KMS-11 (cell line): ENCODE results near the gene ZNF629.

Experiments used
- H2AFZ ChIP-seq: fragments of 200-600 bp; sonication (generic); 2 replicates; pipeline ENCODE4 v1.6.1; 2016; ENCODE audit warnings: antibody characterized with exemption, mixed run types, low read depth
- H3K27ac ChIP-seq: fragments of 200-600 bp; sonication (generic); 2 replicates; pipeline ENCODE4 v1.6.1; 2016; ENCODE audit warnings: mild to moderate bottlenecking, mixed run types
- H3K27me3 ChIP-seq: fragments of 200-600 bp; sonication (generic); 2 replicates; pipeline ENCODE4 v1.6.1; 2017; ENCODE audit warnings: mild to moderate bottlenecking, low read depth, mixed run types, moderate library complexity; ENCODE audit not compliant: insufficient read depth
- H3K36me3 ChIP-seq: fragments of 200-600 bp; sonication (generic); 2 replicates; pipeline ENCODE4 v1.6.1; 2017; ENCODE audit warnings: mild to moderate bottlenecking, mixed run types; ENCODE audit not compliant: insufficient read depth
- H3K4me1 ChIP-seq: fragments of 200-600 bp; sonication (generic); 2 replicates; pipeline ENCODE4 v1.6.1; 2016; ENCODE audit warnings: mild to moderate bottlenecking, low read depth, mixed run types; ENCODE audit not compliant: poor library complexity, severe bottlenecking
- H3K4me2 ChIP-seq: fragments of 200-600 bp; sonication (generic); 2 replicates; pipeline ENCODE4 v1.7.0; 2016; ENCODE audit warnings: mild to moderate bottlenecking, mixed run types
- H3K4me3 ChIP-seq: fragments of 200-600 bp; sonication (generic); IDR thresholded peaks from 2 replicates; pipeline ENCODE4 v1.6.1; 2017; ENCODE audit warnings: low read depth, low read length, mixed read lengths; ENCODE audit not compliant: insufficient read depth
- H3K79me2 ChIP-seq: fragments of 200-600 bp; sonication (generic); 2 replicates; pipeline ENCODE4 v1.6.1; 2016; ENCODE audit warnings: low read depth, mixed run types; ENCODE audit not compliant: insufficient read depth
- H3K9ac ChIP-seq: fragments of 200-600 bp; sonication (generic); 2 replicates; pipeline ENCODE4 v1.6.1; 2016; ENCODE audit warnings: mild to moderate bottlenecking, mixed run types
- H4K20me1 ChIP-seq: fragments of 200-600 bp; sonication (generic); 2 replicates; pipeline ENCODE4 v1.6.1; 2016; ENCODE audit warnings: mild to moderate bottlenecking, mixed run types; ENCODE audit not compliant: insufficient read depth
- TF ChIP-seq, protein P1 (sequence below): fragments of 200-600 bp; sonication (generic); conservative IDR thresholded peaks from 2 replicates; pipeline ENCODE4 v1.6.1; 2017; ENCODE audit warnings: low read depth, mild to moderate bottlenecking, antibody characterized with exemption, low read length, moderate library complexity, mixed read lengths

The ZNF629 gene

DNA sequence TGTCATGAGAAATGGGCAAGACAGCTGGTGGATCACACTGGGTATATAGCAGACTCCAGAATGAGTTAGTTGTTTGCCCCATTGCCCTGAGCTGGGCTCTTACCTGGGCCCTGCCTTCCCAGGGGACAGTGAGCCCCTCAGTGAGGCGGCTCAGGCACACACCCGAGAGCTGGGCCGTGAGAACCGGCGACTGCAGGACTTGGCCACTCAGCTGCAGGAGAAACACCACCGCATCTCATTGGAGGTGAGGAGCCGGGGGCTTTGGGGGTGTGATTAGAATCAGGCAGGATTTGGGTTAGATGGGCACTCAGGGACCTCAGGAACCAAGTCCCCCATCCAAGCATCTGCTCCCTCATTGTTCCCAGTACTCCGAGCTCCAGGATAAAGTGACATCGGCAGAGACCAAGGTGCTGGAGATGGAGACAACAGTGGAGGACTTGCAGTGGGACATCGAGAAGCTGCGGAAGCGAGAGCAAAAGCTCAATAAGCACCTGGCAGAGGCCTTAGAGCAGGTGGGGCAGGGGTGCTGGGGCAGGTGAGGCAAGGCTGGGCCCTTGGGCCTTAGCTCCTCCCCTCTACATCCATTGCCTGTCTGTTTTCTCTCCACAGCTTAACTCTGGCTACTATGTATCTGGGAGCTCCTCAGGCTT, 22.1 kb downstream of the ZNF629 start:
- TF ChIP-seq, protein P1, sequence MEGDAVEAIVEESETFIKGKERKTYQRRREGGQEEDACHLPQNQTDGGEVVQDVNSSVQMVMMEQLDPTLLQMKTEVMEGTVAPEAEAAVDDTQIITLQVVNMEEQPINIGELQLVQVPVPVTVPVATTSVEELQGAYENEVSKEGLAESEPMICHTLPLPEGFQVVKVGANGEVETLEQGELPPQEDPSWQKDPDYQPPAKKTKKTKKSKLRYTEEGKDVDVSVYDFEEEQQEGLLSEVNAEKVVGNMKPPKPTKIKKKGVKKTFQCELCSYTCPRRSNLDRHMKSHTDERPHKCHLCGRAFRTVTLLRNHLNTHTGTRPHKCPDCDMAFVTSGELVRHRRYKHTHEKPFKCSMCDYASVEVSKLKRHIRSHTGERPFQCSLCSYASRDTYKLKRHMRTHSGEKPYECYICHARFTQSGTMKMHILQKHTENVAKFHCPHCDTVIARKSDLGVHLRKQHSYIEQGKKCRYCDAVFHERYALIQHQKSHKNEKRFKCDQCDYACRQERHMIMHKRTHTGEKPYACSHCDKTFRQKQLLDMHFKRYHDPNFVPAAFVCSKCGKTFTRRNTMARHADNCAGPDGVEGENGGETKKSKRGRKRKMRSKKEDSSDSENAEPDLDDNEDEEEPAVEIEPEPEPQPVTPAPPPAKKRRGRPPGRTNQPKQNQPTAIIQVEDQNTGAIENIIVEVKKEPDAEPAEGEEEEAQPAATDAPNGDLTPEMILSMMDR: no peak
- Histone ChIP-seq H2AFZ (no peak overlapping the region), H4K20me1 (no peaks in the 10 kb centered on the region), H3K4me2 (no peak overlapping the region), H3K79me2 (peaks cover 19% of the 10 kb centered on the region), H3K4me3 (no peak overlapping the region), H3K27ac (no peak overlapping the region), H3K36me3 (peaks cover 24% of the 10 kb centered on the region), H3K4me1 (peaks cover 21% of the 10 kb centered on the region), H3K27me3 (no peaks in the 10 kb centered on the region), H3K9ac (no peak overlapping the region)

DNA sequence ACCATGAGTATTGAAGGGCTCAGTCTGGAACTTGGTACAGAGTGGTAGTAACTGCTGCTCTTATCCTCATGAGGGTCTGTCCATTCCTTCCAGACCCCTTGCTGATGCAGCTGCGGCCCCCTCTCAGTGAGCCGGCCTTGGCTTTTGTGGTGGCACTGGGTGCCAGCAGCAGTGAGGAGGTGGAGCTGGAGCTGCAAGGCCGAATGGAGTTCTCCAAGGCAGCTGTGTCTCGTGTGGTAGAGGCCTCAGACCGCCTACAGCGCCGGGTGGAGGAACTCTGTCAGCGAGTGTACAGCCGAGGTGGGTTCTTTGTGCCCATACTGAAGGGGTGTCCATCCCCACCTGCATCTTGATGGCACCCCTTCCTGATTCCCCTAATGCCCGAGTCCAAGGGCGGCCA, 22.9 kb downstream of the ZNF629 start:
- Histone ChIP-seq H3K4me1 (peaks cover 21% of the 10 kb centered on the region), H3K27me3 (no peaks in the 10 kb centered on the region), H3K4me3 (no peak overlapping the region), H3K79me2 (peaks cover 19% of the 10 kb centered on the region), H2AFZ (no peak overlapping the region), H3K9ac (no peak overlapping the region), H3K27ac (no peak overlapping the region), H3K36me3 (peaks cover 17% of the 10 kb centered on the region), H4K20me1 (no peaks in the 10 kb centered on the region), H3K4me2 (0 out of 2 replicates have a peak overlapping the region, but pooled peaks have one; percentile 95)
- TF ChIP-seq, protein P1: no peak

DNA sequence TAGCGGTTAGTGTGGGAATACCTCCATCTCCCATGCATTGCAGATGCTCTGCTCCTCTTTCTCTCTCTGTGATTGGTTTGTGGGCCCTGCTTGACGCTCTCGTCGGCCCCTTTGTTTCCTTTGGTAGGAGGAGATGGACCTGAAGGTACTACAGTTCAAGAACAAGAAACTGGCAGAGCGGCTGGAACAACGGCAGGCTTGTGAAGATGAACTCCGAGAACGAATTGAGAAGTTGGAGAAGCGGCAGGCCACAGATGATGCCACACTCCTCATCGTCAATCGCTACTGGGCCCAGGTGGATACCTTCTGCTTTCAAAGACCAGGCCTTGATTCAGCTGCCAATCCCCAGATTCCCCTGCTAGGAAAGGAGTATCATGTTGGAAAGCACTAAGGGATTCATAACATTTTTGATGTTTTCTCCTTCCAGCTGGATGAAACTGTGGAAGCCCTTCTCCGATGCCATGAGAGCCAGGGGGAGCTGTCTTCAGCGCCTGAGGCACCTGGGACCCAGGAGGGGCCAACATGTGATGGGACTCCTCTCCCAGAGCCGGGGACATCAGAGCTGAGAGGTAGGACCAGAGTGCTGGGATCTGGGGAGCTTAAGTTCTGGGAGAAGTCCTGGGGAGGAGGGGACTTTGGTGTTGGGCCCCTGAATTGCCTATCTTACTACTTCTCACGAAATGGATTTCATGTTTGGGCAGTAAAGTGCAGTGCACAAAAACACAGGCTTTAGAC, 23.8 kb downstream of the ZNF629 start:
- H4K20me1 ChIP-seq: no peaks in the 10 kb centered on the region
- peaks cover 11% of the 10 kb centered on the region for H3K36me3 ChIP-seq
- no peaks in the 10 kb centered on the region for H3K27me3 ChIP-seq
- no peak overlapping the region for H3K4me3 ChIP-seq
- peak overlapping the region; percentile 95 for H3K4me2 ChIP-seq
- TF ChIP-seq, protein P1: no peak
- peak overlapping the region; percentile 34; the same call in 1 of the 2 replicates for H3K27ac ChIP-seq
- H3K9ac ChIP-seq: peak overlapping the region; percentile 54; the same call in 1 of the 2 replicates
- peaks cover 19% of the 10 kb centered on the region for H3K79me2 ChIP-seq
- no peak overlapping the region for H2AFZ ChIP-seq
- H3K4me1 ChIP-seq: peaks cover 21% of the 10 kb centered on the region

DNA sequence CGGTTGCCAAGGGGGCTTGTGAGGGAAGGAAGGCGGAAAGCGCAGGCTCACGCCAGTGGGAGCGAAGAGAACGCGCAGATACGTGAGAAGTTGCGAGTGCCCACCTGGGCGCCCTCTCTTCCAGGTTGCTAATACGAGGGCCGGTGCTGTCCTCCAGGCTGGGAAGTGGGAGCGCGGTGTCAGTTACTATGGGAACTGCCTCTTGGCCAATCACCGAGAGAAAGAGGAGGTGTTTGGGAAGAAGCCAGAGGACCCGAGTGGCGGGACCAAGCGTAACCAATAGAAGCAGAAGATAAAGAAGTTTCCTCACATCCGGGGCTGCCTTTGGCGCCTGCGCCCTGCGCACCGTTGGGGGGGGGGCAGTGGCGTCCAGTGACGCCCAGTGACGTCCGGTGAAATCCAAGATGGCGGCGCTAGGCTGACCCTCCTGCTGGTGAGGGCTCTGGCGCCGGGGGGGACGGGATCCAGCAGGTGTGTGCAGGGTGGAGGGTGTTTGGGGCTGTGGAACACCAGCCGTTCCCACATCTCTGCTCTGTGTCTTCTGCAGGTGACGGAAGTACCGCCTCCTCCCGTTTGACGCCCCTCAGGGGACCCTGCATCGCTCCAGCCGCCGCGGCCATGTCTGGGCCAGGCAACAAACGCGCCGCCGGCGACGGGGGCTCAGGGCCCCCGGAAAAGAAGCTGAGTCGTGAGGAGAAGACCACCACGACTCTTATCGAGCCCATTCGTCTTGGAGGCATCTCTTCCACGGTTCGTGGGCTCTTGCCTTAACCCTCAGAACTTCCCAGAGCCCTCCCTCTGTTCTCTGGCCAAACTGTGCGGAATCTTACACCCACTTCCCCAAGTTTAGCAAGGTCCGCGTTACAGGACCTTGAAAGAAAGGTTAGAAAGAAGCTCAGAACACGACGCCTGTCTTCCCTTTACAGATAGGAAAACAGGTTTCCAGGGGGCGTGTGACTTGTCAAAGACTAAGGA, 24.8 kb downstream of the ZNF629 start, which contains the start of the genes CFAP119 and RNF40:
CFAP119 (minus strand) TSS at position 135 of the 975 bp plus-strand sequence. CDS start 314 bp downstream, outside the sequence.
RNF40 (plus strand) TSS at position 395 of the 975 bp plus-strand sequence; CDS start at position 619, 224 bp downstream.
- Histone ChIP-seq H3K79me2 (peaks cover 19% of the 10 kb centered on the region), H4K20me1 (no peaks in the 10 kb centered on the region), H3K36me3 (peaks cover 11% of the 10 kb centered on the region; the same call in 1 of the 2 replicates), H3K4me2 (peak within 1 kb of the TSS; percentile 97), H3K27me3 (no peaks in the 10 kb centered on the region), H3K27ac (peak within 1 kb of the TSS; percentile 34), H3K4me3 (no peak within 1 kb of the TSS), H3K9ac (peak within 1 kb of the TSS; percentile 54), H3K4me1 (peaks cover 21% of the 10 kb centered on the region), H2AFZ (peak within 1 kb of the TSS; percentile 94)
- TF ChIP-seq, protein P1: no peak
